WTC11 (cell line): Measurements from ENCODE around the gene LRRC49. TPM values are rescaled to one million over a fixed set of nuclear protein-coding genes. Genes with fewer than 3 reads are reported as not detected.

Experiments used
- ATAC-seq: fragments of 200-7000 bp; cut with Tn5 transposase; 2 replicates; pipeline ENCODE4 v1.10.0; 2021; ENCODE audit warnings: mild to moderate bottlenecking, moderate library complexity
- CTCF ChIA-PET: fragments of 300-600 bp; sonication (Branson Sonifier 250); formaldehyde crosslinking; loops from one replicate; lab custom pipeline; 2021; ENCODE audit warnings: antibody characterized with exemption; lab: Charles Lee
- POLR2A ChIA-PET: fragments of 350-600 bp; sonication (Branson Sonifier 250); formaldehyde crosslinking; loops from one replicate; lab custom pipeline; 2021; ENCODE audit warnings: antibody characterized with exemption; lab: Charles Lee
- DNase-seq: peaks from one replicate; pipeline ENCODE4 v3.0.0; 2021; ENCODE audit warnings: low spot score
- H3K27ac Mint-ChIP-seq: 2 replicates; pipeline ENCODE4 v1.8.0; 2021; ENCODE audit warnings: mixed read lengths
- H3K27me3 Mint-ChIP-seq: 2 replicates; pipeline ENCODE4 v1.8.0; 2021; ENCODE audit warnings: low read depth, mild to moderate bottlenecking, moderate library complexity, mixed read lengths
- H3K36me3 Mint-ChIP-seq: 2 replicates; pipeline ENCODE4 v1.8.0; 2021; ENCODE audit warnings: mixed read lengths
- H3K4me1 Mint-ChIP-seq: 2 replicates; pipeline ENCODE4 v1.8.0; 2022; ENCODE audit warnings: mixed read lengths
- H3K4me3 Mint-ChIP-seq: 2 replicates; pipeline ENCODE4 v1.8.0; 2021; ENCODE audit warnings: mild to moderate bottlenecking, moderate library complexity, mixed read lengths
- H3K9me3 Mint-ChIP-seq: 2 replicates; pipeline ENCODE4 v1.8.0; 2021; ENCODE audit warnings: mixed read lengths
- ATF1 ChIP-seq: sonication (generic); formaldehyde crosslinking; IDR thresholded peaks from 2 replicates; pipeline ENCODE4 v1.8.1; 2023; ENCODE audit warnings: mild to moderate bottlenecking, moderate library complexity, missing genetic modification reagents
- CREB1 ChIP-seq: sonication (generic); formaldehyde crosslinking; IDR thresholded peaks from 2 replicates; pipeline ENCODE4 v1.8.0; 2023; ENCODE audit warnings: mild to moderate bottlenecking, missing genetic modification reagents
- CREM ChIP-seq: sonication (generic); formaldehyde crosslinking; IDR thresholded peaks from 2 replicates; pipeline ENCODE4 v1.8.1; 2022; ENCODE audit warnings: mild to moderate bottlenecking, missing genetic modification reagents, moderate library complexity
- EMX1 ChIP-seq: fragments of 250-450 bp; sonication (Bioruptor Pico); IDR thresholded peaks from 2 replicates; pipeline ENCODE4 v1.8.0; 2021; ENCODE audit warnings: mild to moderate bottlenecking
- ESRRA ChIP-seq: sonication (generic); formaldehyde crosslinking; IDR thresholded peaks from 2 replicates; pipeline ENCODE4 v1.8.1; 2022; ENCODE audit warnings: mild to moderate bottlenecking, missing genetic modification reagents, borderline replicate concordance
- ETV6 ChIP-seq: sonication (generic); formaldehyde crosslinking; IDR thresholded peaks from 2 replicates; pipeline ENCODE4 v1.8.1; 2022; ENCODE audit warnings: mild to moderate bottlenecking, missing genetic modification reagents
- FOXJ3 ChIP-seq: sonication (generic); formaldehyde crosslinking; IDR thresholded peaks from 2 replicates; pipeline ENCODE4 v1.9.0; 2021; ENCODE audit warnings: missing genetic modification reagents, mild to moderate bottlenecking, borderline replicate concordance
- GRHL2 ChIP-seq: fragments of 250-450 bp; sonication (Bioruptor Pico); IDR thresholded peaks from 2 replicates; pipeline ENCODE4 v1.8.0; 2022; ENCODE audit warnings: mild to moderate bottlenecking, moderate library complexity; ENCODE audit not compliant: insufficient replicate concordance, severe bottlenecking
- JAZF1 ChIP-seq: fragments of 250-450 bp; sonication (Bioruptor Pico); IDR thresholded peaks from 2 replicates; pipeline ENCODE4 v1.9.0; 2021; ENCODE audit warnings: moderate library complexity, mild to moderate bottlenecking, inconsistent platforms
- MXD4 ChIP-seq: fragments of 250-450 bp; sonication (Bioruptor Pico); IDR thresholded peaks from 2 replicates; pipeline ENCODE4 v1.8.0; 2021; ENCODE audit warnings: mild to moderate bottlenecking, moderate library complexity, borderline replicate concordance
- MYBL2 ChIP-seq: sonication (generic); formaldehyde crosslinking; IDR thresholded peaks from 2 replicates; pipeline ENCODE4 v1.8.1; 2023; ENCODE audit warnings: mild to moderate bottlenecking, moderate library complexity, missing genetic modification reagents
- PREB ChIP-seq: sonication (generic); formaldehyde crosslinking; IDR thresholded peaks from 2 replicates; pipeline ENCODE4 v1.8.1; 2022; ENCODE audit warnings: mild to moderate bottlenecking, missing genetic modification reagents, moderate library complexity, borderline replicate concordance
- PRRX2 ChIP-seq: fragments of 250-450 bp; sonication (Bioruptor Pico); IDR thresholded peaks from 2 replicates; pipeline ENCODE4 v1.8.0; 2021; ENCODE audit warnings: mild to moderate bottlenecking
- RORB ChIP-seq: fragments of 250-450 bp; sonication (Bioruptor Pico); IDR thresholded peaks from 2 replicates; pipeline ENCODE4 v1.9.0; 2021; ENCODE audit warnings: mild to moderate bottlenecking
- ZBTB43 ChIP-seq: sonication (generic); formaldehyde crosslinking; IDR thresholded peaks from 2 replicates; pipeline ENCODE4 v1.8.1; 2023; ENCODE audit warnings: mild to moderate bottlenecking, missing genetic modification reagents
- ZNF138 ChIP-seq: sonication (generic); formaldehyde crosslinking; conservative IDR thresholded peaks from 2 replicates; pipeline ENCODE4 v1.8.1; 2022; ENCODE audit warnings: mild to moderate bottlenecking, moderate library complexity, missing genetic modification reagents
- ZNF232 ChIP-seq: sonication (generic); formaldehyde crosslinking; IDR thresholded peaks from 2 replicates; pipeline ENCODE4 v1.8.0; 2022; ENCODE audit warnings: mild to moderate bottlenecking, missing genetic modification reagents
- ZNF423 ChIP-seq: fragments of 250-450 bp; sonication (Bioruptor Pico); IDR thresholded peaks from 2 replicates; pipeline ENCODE4 v2.1.2; 2022; ENCODE audit warnings: mild to moderate bottlenecking, moderate library complexity
- ZNF512 ChIP-seq: sonication (generic); formaldehyde crosslinking; IDR thresholded peaks from 2 replicates; pipeline ENCODE4 v1.8.1; 2022; ENCODE audit warnings: missing genetic modification reagents, borderline replicate concordance
- ZNF671 ChIP-seq: fragments of 250-450 bp; sonication (Bioruptor Pico); IDR thresholded peaks from 2 replicates; pipeline ENCODE4 v1.8.0; 2021; ENCODE audit warnings: mild to moderate bottlenecking
- total RNA-seq: library from RNA; stranded (reverse); gene quantifications from 3 replicates; pipeline ENCODE4 v1.2.3, GENCODE V29; 2021
- TF ChIP-seq, protein P1 (sequence below): fragments of 250-450 bp; sonication (Bioruptor Pico); IDR thresholded peaks from 2 replicates; pipeline ENCODE4 v1.9.0; 2021; ENCODE audit warnings: moderate library complexity, mild to moderate bottlenecking, inconsistent platforms, borderline replicate concordance
- TF ChIP-seq, protein P2 (sequence below): sonication (generic); formaldehyde crosslinking; IDR thresholded peaks from 2 replicates; pipeline ENCODE4 v1.8.0; 2023; ENCODE audit warnings: mild to moderate bottlenecking, missing genetic modification reagents
- TF ChIP-seq, protein P3 (sequence below): fragments of 250-450 bp; sonication (Bioruptor Pico); IDR thresholded peaks from 2 replicates; pipeline ENCODE4 v1.9.0; 2021; ENCODE audit warnings: mild to moderate bottlenecking

Gene LRRC49
- total RNA-seq, 1 experiment from 2014 or later = 6.9 TPM

GRCh38 chr15:70851889-70852288 lies 40.7 kb upstream of the LRRC49 start (continued):
- TF ChIP-seq, protein P1, sequence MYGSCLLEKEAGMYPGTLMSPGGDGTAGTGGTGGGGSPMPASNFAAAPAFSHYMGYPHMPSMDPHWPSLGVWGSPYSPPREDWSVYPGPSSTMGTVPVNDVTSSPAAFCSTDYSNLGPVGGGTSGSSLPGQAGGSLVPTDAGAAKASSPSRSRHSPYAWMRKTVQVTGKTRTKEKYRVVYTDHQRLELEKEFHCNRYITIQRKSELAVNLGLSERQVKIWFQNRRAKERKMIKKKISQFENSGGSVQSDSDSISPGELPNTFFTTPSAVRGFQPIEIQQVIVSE (CRISPR knock-in tag) = no peak
- no peak for TF ChIP-seq FOXJ3 (CRISPR knock-in tag)
- TF ChIP-seq CREB1 (CRISPR knock-in tag) = no peak
- TF ChIP-seq ATF1 (CRISPR knock-in tag) = no peak
- TF ChIP-seq ZNF423 = no peak
- TF ChIP-seq RORB = no peak
- TF ChIP-seq, protein P2, sequence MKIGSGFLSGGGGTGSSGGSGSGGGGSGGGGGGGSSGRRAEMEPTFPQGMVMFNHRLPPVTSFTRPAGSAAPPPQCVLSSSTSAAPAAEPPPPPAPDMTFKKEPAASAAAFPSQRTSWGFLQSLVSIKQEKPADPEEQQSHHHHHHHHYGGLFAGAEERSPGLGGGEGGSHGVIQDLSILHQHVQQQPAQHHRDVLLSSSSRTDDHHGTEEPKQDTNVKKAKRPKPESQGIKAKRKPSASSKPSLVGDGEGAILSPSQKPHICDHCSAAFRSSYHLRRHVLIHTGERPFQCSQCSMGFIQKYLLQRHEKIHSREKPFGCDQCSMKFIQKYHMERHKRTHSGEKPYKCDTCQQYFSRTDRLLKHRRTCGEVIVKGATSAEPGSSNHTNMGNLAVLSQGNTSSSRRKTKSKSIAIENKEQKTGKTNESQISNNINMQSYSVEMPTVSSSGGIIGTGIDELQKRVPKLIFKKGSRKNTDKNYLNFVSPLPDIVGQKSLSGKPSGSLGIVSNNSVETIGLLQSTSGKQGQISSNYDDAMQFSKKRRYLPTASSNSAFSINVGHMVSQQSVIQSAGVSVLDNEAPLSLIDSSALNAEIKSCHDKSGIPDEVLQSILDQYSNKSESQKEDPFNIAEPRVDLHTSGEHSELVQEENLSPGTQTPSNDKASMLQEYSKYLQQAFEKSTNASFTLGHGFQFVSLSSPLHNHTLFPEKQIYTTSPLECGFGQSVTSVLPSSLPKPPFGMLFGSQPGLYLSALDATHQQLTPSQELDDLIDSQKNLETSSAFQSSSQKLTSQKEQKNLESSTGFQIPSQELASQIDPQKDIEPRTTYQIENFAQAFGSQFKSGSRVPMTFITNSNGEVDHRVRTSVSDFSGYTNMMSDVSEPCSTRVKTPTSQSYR (CRISPR knock-in tag) = no peak

GRCh38 chr15:70852501-70853317 lies 39.9 kb upstream of the LRRC49 start:
- ATAC-seq (no peak), DNase-seq (no peak)
- TF ChIP-seq ZNF512 (no peak), MYBL2 (CRISPR knock-in tag) (no peak), ZNF671 (CRISPR knock-in tag) (no peak), ZNF138 (CRISPR knock-in tag) (no peak), EMX1 (no peak), ZBTB43 (CRISPR knock-in tag) (no peak), JAZF1 (CRISPR knock-in tag) (no peak), ZNF232 (no peak), ESRRA (CRISPR knock-in tag) (no peak), ETV6 (CRISPR knock-in tag) (no peak), MXD4 (CRISPR knock-in tag) (no peak), GRHL2 (CRISPR knock-in tag) (no peak), FOXJ3 (CRISPR knock-in tag) (no peak), PREB (CRISPR knock-in tag) (no peak), PRRX2 (CRISPR knock-in tag) (no peak), CREM (CRISPR knock-in tag) (no peak)
- TF ChIP-seq, protein P3, sequence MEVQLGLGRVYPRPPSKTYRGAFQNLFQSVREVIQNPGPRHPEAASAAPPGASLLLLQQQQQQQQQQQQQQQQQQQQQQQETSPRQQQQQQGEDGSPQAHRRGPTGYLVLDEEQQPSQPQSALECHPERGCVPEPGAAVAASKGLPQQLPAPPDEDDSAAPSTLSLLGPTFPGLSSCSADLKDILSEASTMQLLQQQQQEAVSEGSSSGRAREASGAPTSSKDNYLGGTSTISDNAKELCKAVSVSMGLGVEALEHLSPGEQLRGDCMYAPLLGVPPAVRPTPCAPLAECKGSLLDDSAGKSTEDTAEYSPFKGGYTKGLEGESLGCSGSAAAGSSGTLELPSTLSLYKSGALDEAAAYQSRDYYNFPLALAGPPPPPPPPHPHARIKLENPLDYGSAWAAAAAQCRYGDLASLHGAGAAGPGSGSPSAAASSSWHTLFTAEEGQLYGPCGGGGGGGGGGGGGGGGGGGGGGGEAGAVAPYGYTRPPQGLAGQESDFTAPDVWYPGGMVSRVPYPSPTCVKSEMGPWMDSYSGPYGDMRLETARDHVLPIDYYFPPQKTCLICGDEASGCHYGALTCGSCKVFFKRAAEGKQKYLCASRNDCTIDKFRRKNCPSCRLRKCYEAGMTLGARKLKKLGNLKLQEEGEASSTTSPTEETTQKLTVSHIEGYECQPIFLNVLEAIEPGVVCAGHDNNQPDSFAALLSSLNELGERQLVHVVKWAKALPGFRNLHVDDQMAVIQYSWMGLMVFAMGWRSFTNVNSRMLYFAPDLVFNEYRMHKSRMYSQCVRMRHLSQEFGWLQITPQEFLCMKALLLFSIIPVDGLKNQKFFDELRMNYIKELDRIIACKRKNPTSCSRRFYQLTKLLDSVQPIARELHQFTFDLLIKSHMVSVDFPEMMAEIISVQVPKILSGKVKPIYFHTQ = no peak
- POLR2A ChIA-PET = interaction anchor here (0.6 to 1.6 kb wide), 2 partner anchors 28 to 1123 kb away, joined by 4 to 5 read pairs; no protein-coding TSS in a partner anchor
- H3K4me3 Mint-ChIP-seq = peak overlapping the region; percentile 82
- peaks cover 13% of the 10 kb centered on the region for H3K36me3 Mint-ChIP-seq
- no peaks in the 10 kb centered on the region for H3K9me3 Mint-ChIP-seq
- peaks cover 8% of the 10 kb centered on the region for H3K4me1 Mint-ChIP-seq
- CTCF ChIA-PET = interaction anchor here (0.7 to 3.3 kb wide), 4 partner anchors 10 to 284 kb away, joined by 3 to 16 read pairs (median 9); no protein-coding TSS in a partner anchor
- peaks cover 24% of the 10 kb centered on the region for H3K27me3 Mint-ChIP-seq
- H3K27ac Mint-ChIP-seq = no peak overlapping the region
